ENCODE data around the gene CHCHD1. TPM values are rescaled to one million over a fixed set of nuclear protein-coding genes. Genes with fewer than 3 reads are reported as not detected.
A peak's percentile ranks its signal among the peaks of the same experiment; 100 is the strongest.

Gene CHCHD1
- total RNA-seq, 1 experiment from 2014 or later, result 44.1 TPM

GRCh38 chr10:73756183-73756582 is 25.7 kb upstream of the CHCHD1 start:
- POLR2A ChIA-PET (ENCODE audit: unreplicated experiment), result interaction anchor here (0.6 kb wide), 1 partner anchor 10 kb away, joined by 3 read pairs; no protein-coding TSS in a partner anchor
- Histone ChIP-seq H3F3A (ENCODE audit: insufficient read depth, low read depth) (peaks cover 5% of the 10 kb centered on the region; the same call in 1 of the 2 replicates), H3K9me2 (ENCODE audit: insufficient read depth) (no peaks in the 10 kb centered on the region), H3K27ac (no peak overlapping the region), H2AFZ (no peak overlapping the region), H3K4me3 (no peak overlapping the region), H3K4me1 (replicated peaks; ENCODE audit: insufficient read depth) (no peaks in the 10 kb centered on the region; the same call in 1 of the 2 replicates), H3K36me3 (ENCODE audit: low read depth) (peaks cover 48% of the 10 kb centered on the region), H3K27me3 (ENCODE audit: insufficient read depth, low read depth) (no peaks in the 10 kb centered on the region), H3K4me2 (no peak overlapping the region), H3K79me2 (ENCODE audit: low read depth) (peaks cover 15% of the 10 kb centered on the region), H3K9me3 (ENCODE audit: insufficient read depth, low read depth) (no peaks in the 10 kb centered on the region), H4K20me1 (ENCODE audit: insufficient read depth) (peaks cover 23% of the 10 kb centered on the region)
- CTCF ChIA-PET, result no interaction called here
- intact Hi-C loops (cut with micrococcal nuclease; ENCODE audit: unreplicated experiment), result no loop called here
- no TSS peak for BruUV-seq (replicated peaks)
- no peak for DNase-seq
- no peak for TF ChIP-seq CTCF (conservative IDR thresholded peaks at IDR 0.05)
- TF ChIP-seq EZH2 (IDR thresholded peaks at IDR 0.05; ENCODE audit: low read depth), result no peak

- H3K4me2 ChIP-seq, result no peak overlapping the region
- H4K20me1 ChIP-seq (ENCODE audit: insufficient read depth), result peaks cover 40% of the 10 kb centered on the region
- POLR2A ChIA-PET (ENCODE audit: unreplicated experiment), result interaction anchor here (0.6 kb wide), 1 partner anchor 304 kb away, joined by 7 read pairs; no protein-coding TSS in a partner anchor
- no peak for DNase-seq
- H3K9me2 ChIP-seq (ENCODE audit: insufficient read depth), result no peaks in the 10 kb centered on the region
- no peak overlapping the region for H2AFZ ChIP-seq
- H3K27me3 ChIP-seq (ENCODE audit: insufficient read depth, low read depth), result no peaks in the 10 kb centered on the region
- H3K9me3 ChIP-seq (ENCODE audit: insufficient read depth, low read depth), result no peaks in the 10 kb centered on the region
- no peak overlapping the region for H3K27ac ChIP-seq
- CTCF ChIA-PET, result no interaction called here
- BruUV-seq (replicated peaks), result no TSS peak
- intact Hi-C loops (cut with micrococcal nuclease; ENCODE audit: unreplicated experiment), result no loop called here
- peaks cover 50% of the 10 kb centered on the region for H3K36me3 ChIP-seq (ENCODE audit: low read depth)
- peaks cover 11% of the 10 kb centered on the region for H3K4me1 ChIP-seq (replicated peaks; ENCODE audit: insufficient read depth)
- H3K4me3 ChIP-seq, result no peak overlapping the region
- peaks cover 15% of the 10 kb centered on the region for H3K79me2 ChIP-seq (ENCODE audit: low read depth)
- no peak for TF ChIP-seq CTCF (conservative IDR thresholded peaks at IDR 0.05)
- TF ChIP-seq EZH2 (IDR thresholded peaks at IDR 0.05; ENCODE audit: low read depth), result no peak
- H3F3A ChIP-seq (ENCODE audit: insufficient read depth, low read depth), result peaks cover 14% of the 10 kb centered on the region
These were observed 22.9 kb upstream of the CHCHD1 start for GRCh38 chr10:73758704-73759511.

GRCh38 chr10:73759512-73760115 is 22.2 kb upstream of the CHCHD1 start:
- CTCF ChIA-PET, result no interaction called here
- TF ChIP-seq CTCF (conservative IDR thresholded peaks at IDR 0.05), result no peak
- TF ChIP-seq EZH2 (IDR thresholded peaks at IDR 0.05; ENCODE audit: low read depth), result no peak
- Histone ChIP-seq H3K27me3 (ENCODE audit: insufficient read depth, low read depth) (no peaks in the 10 kb centered on the region), H3K4me1 (replicated peaks; ENCODE audit: insufficient read depth) (peaks cover 11% of the 10 kb centered on the region), H3K9me2 (ENCODE audit: insufficient read depth) (no peaks in the 10 kb centered on the region), H2AFZ (no peak overlapping the region), H3K27ac (no peak overlapping the region), H3F3A (ENCODE audit: insufficient read depth, low read depth) (peaks cover 11% of the 10 kb centered on the region), H3K79me2 (ENCODE audit: low read depth) (peaks cover 13% of the 10 kb centered on the region), H3K4me2 (no peak overlapping the region), H3K9me3 (ENCODE audit: insufficient read depth, low read depth) (no peaks in the 10 kb centered on the region), H4K20me1 (ENCODE audit: insufficient read depth) (peaks cover 38% of the 10 kb centered on the region), H3K36me3 (ENCODE audit: low read depth) (peaks cover 45% of the 10 kb centered on the region), H3K4me3 (no peak overlapping the region)
- intact Hi-C loops (cut with micrococcal nuclease; ENCODE audit: unreplicated experiment), result no loop called here
- TSS peak; percentile 13 for BruUV-seq (replicated peaks)
- DNase-seq, result peak in 1 of 2 experiments; percentile 51
- POLR2A ChIA-PET (ENCODE audit: unreplicated experiment), result interaction anchor here (0.6 kb wide), 1 partner anchor 305 kb away, joined by 7 read pairs; no protein-coding TSS in a partner anchor
